T-helper 9 cell (primary cell): Measurements from ENCODE around the gene EIF3M.
"Not testable (repeated sequence)": the region's sequence is repeated elsewhere in the genome, so short reads cannot be mapped to it uniquely, and the experiment has no call there.

Source experiments
- DNase-seq: peaks from one replicate; pipeline ENCODE4 v3.0.0-alpha.2; 2020
- total RNA-seq, 2 donors: gene quantifications; one replicate each; lab custom pipeline; 2026; lab: John Stamatoyannopoulos, UW

EIF3M gene
- total RNA-seq = 164 to 205 reads per million in 2 donors

GRCh38 chr11:32583459-32584271 lies at the start of gene EIF3M:
Gene EIF3M (plus strand): TSS chr11:32583831. CDS start chr11:32583888, 57 bp downstream.
- DNase-seq = peak; percentile 91

- DNase-seq = no peak
Observed at GRCh38 chr11:32538804-32539203, 44.8 kb upstream of the EIF3M start.

GRCh38 chr11:32549611-32550187 lies 33.9 kb upstream of the EIF3M start:
- no peak for DNase-seq

- DNase-seq = no peak
Observed at GRCh38 chr11:32550207-32550606, 33.4 kb upstream of the EIF3M start.

- DNase-seq = no peak
Observed at GRCh38 chr11:32555091-32555490, 28.5 kb upstream of the EIF3M start.

- DNase-seq = no peak
Observed at GRCh38 chr11:32555895-32556294, 27.7 kb upstream of the EIF3M start.

GRCh38 chr11:32561835-32562234 lies 21.8 kb upstream of the EIF3M start:
- no peak for DNase-seq

GRCh38 chr11:32562839-32563599 lies 20.6 kb upstream of the EIF3M start:
- no peak for DNase-seq

GRCh38 chr11:32563600-32563959 lies 20.1 kb upstream of the EIF3M start:
- DNase-seq = no peak

- DNase-seq = no peak
Observed at GRCh38 chr11:32566517-32566916, 17.1 kb upstream of the EIF3M start.

- DNase-seq = no peak
Observed at GRCh38 chr11:32567154-32567553, 16.5 kb upstream of the EIF3M start.

GRCh38 chr11:32569313-32569881 lies 14.2 kb upstream of the EIF3M start:
- no peak for DNase-seq

- DNase-seq = no peak
Observed at GRCh38 chr11:32571039-32571438, 12.6 kb upstream of the EIF3M start.

GRCh38 chr11:32573228-32573627 lies 10.4 kb upstream of the EIF3M start:
- DNase-seq = no peak

GRCh38 chr11:32574421-32574820 lies 9.2 kb upstream of the EIF3M start:
- no peak for DNase-seq

GRCh38 chr11:32575070-32575469 lies 8.6 kb upstream of the EIF3M start:
- no peak for DNase-seq

GRCh38 chr11:32576456-32576855 lies 7.2 kb upstream of the EIF3M start:
- DNase-seq = no peak

GRCh38 chr11:32580967-32581366 lies 2.7 kb upstream of the EIF3M start:
- no peak for DNase-seq

GRCh38 chr11:32581556-32581955 lies 2.1 kb upstream of the EIF3M start:
- DNase-seq = no peak

GRCh38 chr11:32584921-32585320 lies 1.3 kb downstream of the EIF3M start:
- no peak for DNase-seq

- DNase-seq = no peak
Observed at GRCh38 chr11:32586576-32587190, 3.1 kb downstream of the EIF3M start.

GRCh38 chr11:32594272-32594671 lies 10.6 kb downstream of the EIF3M start:
- DNase-seq = no peak

GRCh38 chr11:32596114-32596513 lies 12.5 kb downstream of the EIF3M start:
- not testable (repeated sequence) for DNase-seq
